NCI-H460 (cell line): ENCODE results near the gene MIEF1. TPM values are rescaled to one million over a fixed set of nuclear protein-coding genes. Genes with fewer than 3 reads are reported as not detected.
"Not testable (repeated sequence)": the region's sequence is repeated elsewhere in the genome, so short reads cannot be mapped to it uniquely, and the experiment has no call there.

ENCODE experiments used
- DNase-seq: peaks from one replicate; pipeline ENCODE4 v3.0.0-alpha.2; 2016; ENCODE audit warnings: low read depth; ENCODE audit errors: extremely low read depth
- total RNA-seq: library from RNA; depleted of rRNA; stranded (reverse); fragments of >200 nt; shearing (Covaris generic); gene quantifications from 2 replicates; pipeline ENCODE4 v1.2.3, GENCODE V29; 2014

Gene MIEF1
- total RNA-seq, 1 experiment from 2014 or later, result 38.5 TPM

DNA sequence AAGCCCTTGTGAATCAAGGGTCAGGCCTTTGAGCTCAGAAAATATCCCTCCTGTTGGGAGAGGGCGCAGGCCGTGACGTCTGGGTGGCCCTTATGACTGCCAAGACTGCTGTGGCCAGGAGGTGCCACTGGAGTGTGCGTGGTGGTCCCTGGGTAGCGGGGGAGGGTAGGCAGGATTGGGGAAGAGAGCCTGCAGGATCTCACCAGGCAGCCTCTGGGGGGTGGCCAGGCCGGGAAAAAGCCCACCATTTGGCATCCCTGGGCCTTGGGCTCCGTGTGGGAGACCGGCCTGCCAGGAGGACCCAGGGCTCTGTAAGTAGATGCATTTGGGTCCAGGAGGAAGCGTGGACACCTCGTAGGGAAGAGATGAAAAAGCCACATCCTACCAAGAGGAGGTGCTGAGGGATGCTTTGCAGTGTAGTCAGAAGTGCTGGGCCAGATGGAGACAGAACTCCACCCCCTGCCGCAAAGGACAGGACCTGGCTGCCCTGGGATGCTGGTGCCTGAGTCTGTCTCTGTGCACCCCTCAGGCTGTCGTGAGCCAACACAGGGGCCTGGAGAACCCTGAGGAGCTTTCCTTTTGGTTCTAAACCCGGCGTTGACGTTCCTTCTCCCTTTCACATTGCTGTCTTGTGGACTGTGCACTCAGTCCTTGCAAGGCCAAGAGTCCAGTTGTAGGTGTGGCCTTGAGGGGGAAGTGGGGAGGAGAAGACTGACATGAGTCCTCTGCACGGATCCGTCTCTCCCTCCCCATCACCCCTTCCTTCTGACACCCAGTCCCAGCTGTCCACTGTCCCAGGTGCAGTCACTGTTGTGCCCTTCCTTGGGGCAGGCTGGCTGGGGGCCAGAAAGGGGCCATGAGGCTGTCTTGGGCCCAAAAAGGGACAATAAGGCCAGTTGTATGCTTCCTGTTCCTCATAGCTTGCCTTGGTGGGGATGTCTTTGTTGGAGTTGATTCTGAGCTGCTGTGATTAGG lies 12.7 kb upstream of the MIEF1 start:
- DNase-seq, result no peak

DNA sequence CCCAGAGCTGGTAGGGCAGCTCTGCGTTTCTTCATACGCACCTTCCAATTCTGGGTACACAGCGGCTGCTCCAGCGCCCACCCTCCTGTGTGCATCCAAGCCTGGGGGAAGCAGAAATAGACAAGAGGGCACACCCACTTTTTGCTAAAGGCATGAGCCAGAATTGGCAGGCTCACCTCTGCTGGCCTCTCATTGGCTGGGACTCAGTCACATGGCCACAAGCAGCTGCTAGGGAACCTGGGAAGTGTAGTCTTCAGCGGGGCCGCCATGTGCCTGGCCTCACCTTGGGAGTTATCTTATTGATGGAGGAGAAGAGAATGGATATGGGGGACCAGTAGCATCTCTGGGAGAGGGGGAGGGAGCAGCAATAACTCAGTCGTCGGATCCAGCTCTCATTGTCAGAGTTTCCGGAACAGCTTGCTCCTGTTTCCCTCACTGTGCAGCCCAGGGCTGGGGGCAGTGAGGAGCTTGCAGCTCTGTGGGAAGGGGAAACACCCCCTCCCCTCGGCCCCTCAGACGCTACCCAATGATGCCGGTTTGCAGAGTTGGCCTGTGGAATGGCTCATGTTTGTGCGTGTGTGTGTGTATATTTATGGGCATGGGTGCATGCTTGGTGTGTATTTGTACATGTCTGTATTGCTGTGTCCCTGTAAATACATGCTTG lies 11.8 kb upstream of the MIEF1 start:
- peak; percentile 71 for DNase-seq

- no peak for DNase-seq
Observed at GRCh38 chr22:39490966-39491680, 11.0 kb upstream of the MIEF1 start.

GRCh38 chr22:39491696-39492095 lies 10.4 kb upstream of the MIEF1 start:
- no peak for DNase-seq

DNA sequence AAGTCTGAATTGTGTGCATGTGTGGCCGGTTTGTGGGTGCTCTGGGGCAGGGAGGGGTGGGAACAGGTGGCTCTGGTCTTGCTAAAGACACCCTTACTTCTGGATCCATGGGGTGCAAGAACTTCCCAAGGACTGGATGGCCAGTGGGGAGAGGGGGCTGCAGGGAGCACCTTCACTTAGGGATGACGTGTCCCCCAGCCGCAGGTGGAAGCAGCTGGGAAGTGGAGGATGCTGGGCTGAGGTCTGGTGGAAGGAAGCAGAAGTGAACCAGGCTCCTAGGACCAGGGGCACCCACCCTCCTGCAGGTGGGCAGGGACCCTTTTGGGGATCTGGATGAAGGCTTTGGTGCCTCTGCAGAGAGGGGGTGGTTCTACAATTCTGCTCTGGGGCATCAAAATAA lies 9.9 kb upstream of the MIEF1 start:
- no peak for DNase-seq

- DNase-seq, result no peak
Observed at GRCh38 chr22:39493759-39494158, 8.3 kb upstream of the MIEF1 start.

- no peak for DNase-seq
Observed at GRCh38 chr22:39494471-39495120, 7.5 kb upstream of the MIEF1 start.

DNA sequence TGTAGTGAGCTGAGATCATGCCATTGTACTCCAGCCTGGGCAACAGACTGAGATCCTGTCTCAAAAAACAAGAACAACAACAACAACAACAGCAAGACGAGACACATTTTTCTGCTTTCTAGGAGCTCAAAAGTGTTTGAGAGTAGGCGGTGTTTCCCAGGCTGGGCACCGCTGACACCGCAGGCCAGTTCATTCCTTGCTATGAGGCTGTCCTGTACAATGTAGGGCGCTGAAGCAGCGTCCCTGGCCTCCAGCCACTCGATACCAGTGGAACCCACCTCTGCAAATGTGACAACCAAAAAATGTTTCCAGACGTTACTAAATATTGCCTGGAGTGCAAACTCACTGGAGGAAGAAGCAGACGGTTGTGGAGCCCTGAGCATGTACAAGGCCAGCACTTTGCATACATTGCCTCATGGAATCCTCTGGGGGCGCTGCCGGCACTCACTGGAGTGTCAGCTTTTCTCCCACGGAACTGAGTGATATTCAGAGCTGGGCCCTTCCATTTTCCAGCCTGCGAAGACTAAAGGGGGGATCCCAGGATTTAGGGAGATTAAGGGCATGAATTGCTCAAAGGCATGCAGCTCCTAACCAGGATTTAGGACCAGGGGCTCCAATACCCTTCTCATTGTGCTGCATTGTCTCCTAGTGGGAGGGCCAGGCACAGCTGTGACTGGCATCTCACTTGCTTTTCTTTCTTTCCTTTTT lies 5.8 kb upstream of the MIEF1 start:
- peak; percentile 58 for DNase-seq

DNA sequence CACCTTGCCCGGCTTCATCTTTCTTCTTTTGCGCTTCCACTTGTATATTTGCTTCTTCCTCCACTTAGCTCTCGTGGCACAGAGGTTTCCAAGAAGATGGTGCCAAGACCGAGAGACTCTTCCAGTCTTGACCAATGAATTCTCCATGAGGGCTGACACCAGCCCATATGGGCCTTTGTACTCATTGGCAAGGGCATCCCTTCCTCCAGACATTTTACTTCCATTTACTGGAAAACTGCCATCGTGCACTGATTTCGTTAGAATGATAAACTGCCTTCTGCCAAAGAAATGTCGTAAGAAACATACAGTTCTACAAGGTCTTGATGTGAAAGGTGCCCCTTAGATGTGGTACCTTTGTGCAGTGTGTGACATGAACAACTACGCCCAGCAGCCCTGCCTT lies 4.7 kb upstream of the MIEF1 start:
- no peak for DNase-seq

DNA sequence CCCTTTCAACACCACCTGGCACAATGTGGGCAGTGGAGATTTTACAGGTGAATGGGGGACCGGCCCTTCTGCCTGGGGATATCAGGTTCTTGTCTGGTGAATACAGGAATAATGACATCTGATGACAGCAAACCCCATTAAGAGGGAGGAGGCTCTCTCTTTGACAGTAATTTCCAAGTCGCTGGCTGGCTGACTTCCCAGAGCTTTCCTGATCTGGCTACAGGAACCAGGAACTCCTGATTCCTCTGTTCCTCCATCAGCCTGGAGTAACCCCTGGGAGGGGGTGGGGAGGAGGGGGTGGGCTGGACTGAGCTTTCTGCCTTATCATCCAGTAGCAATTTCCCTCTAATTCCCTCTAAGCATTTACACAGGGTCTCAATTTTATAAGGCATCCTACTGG lies 3.7 kb upstream of the MIEF1 start:
- DNase-seq, result no peak

GRCh38 chr22:39498802-39499201 lies 3.3 kb upstream of the MIEF1 start:
- DNase-seq, result no peak

- DNase-seq, result no peak
Observed at GRCh38 chr22:39500101-39500500, 2.0 kb upstream of the MIEF1 start.

GRCh38 chr22:39501644-39502108 lies 414 bp upstream of the MIEF1 start:
- DNase-seq, result no peak

DNA sequence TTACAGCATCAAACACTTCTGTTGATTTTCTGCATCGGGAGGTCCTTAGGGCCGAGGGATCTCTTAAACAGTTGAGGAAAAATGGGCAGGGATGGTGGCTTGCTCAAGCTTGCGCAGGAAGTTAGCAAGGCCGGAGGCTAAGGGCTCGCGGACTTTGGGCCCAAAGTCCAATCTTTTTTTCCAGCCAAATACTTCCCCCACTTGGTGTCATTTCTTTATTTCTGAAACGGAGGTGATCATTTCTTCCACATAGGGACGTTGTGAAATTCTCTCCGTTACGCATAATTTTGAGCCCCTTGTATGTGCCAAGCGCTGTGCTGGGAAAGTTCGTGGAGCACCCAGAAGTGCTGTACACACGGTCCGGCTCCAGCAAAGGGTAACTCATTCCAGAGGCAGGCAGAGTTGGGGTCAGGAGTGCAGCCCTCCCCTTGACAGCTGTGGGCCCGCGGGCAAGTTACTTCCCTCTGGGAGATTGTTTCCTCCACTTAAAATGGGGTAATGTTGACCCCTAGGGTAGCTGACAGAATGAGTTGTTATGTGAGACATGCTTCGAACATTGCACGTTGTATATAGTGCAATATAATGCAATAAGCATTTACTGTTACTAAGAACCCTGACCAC lies 809 bp downstream of the MIEF1 start:
- DNase-seq, result no peak

GRCh38 chr22:39503630-39504029 lies 1.5 kb downstream of the MIEF1 start:
- DNase-seq, result no peak

DNA sequence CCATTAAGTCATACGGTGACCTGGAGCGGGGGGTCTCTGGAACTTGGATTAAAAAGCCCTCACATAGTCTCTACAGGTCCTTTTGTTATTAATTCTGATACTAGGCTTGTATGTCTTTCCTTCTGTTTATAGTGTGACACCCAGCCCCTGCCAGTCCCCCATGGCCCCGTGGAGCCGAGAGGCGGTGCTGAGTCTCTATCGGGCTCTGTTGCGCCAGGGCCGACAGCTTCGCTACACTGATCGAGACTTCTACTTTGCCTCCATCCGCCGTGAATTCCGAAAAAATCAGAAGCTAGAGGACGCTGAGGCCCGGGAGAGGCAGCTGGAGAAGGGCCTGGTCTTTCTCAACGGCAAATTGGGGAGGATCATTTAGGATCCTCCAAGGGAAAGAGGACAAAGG lies 2.0 kb downstream of the MIEF1 start:
- DNase-seq, result no peak

- not testable (repeated sequence) for DNase-seq
Observed at GRCh38 chr22:39507021-39507420, 4.9 kb downstream of the MIEF1 start.

DNA sequence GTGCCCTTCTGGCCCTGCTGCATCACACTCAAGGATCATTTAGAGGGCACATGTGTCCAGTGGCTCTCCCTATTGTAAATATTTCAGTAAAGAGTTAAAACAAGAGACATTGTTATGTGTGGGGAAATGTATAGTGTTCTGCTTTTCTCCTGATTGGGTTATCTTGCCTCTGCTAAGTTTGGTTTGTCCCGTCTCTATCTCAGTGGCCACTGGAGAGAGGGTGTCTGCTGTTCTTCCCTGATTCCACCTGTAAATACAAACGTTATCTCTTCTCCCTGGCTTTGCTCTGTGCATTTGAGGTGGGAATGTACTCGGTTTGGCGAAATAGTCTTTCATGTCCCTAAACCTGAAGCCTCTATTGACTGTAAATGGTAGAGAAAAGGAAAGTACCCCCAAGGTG lies 6.3 kb downstream of the MIEF1 start:
- no peak for DNase-seq

- DNase-seq, result no peak
Observed at GRCh38 chr22:39510529-39511149, 8.5 kb downstream of the MIEF1 start.
